DND-41 (cell line): ENCODE data around the gene DCLRE1B.

Source experiments
- ATAC-seq: fragments of 200-7000 bp; cut with Tn5 transposase; 3 replicates; pipeline ENCODE4 v1.9.1; 2021; ENCODE audit warnings: low read depth; ENCODE audit not compliant: insufficient read depth
- DNase-seq: peaks from one replicate; pipeline ENCODE4 v3.0.0-alpha.2; 2020
- H2AFZ ChIP-seq: 2 replicates; pipeline ENCODE4 v1.6.0; 2012; ENCODE audit warnings: low read depth, low read length
- H3K27ac ChIP-seq: 2 replicates; pipeline ENCODE4 v1.5.1; 2012; ENCODE audit warnings: low read length, inconsistent platforms
- H3K27me3 ChIP-seq: fragments of 200-600 bp; sonication (generic); 2 replicates; pipeline ENCODE4 v1.6.0; 2012; ENCODE audit warnings: low read length, mild to moderate bottlenecking, inconsistent platforms; ENCODE audit not compliant: insufficient read depth, poor library complexity
- H3K36me3 ChIP-seq: 2 replicates; pipeline ENCODE4 v1.5.1; 2012; ENCODE audit warnings: low read length, inconsistent platforms; ENCODE audit not compliant: insufficient read depth
- H3K4me1 ChIP-seq: 2 replicates; pipeline ENCODE4 v1.5.1; 2012; ENCODE audit warnings: mild to moderate bottlenecking, low read length; ENCODE audit not compliant: insufficient read depth
- H3K4me2 ChIP-seq: 2 replicates; pipeline ENCODE4 v1.6.0; 2012; ENCODE audit warnings: mild to moderate bottlenecking, moderate library complexity, low read length, inconsistent platforms; ENCODE audit not compliant: insufficient read depth
- H3K4me3 ChIP-seq, 2 experiments: fragments of 200-600 bp in 1 of 2; shearing (Covaris generic) in 1 of 2; 2 replicates each; pipeline ENCODE4 v1.5.1; 2012 to 2016; ENCODE audit warnings: inconsistent platforms in 2 of 2, low read length in 2 of 2, mild to moderate bottlenecking in 2 of 2, low read depth in 1 of 2, moderate library complexity in 1 of 2
- H3K79me2 ChIP-seq: 2 replicates; pipeline ENCODE4 v1.6.0; 2012; ENCODE audit warnings: low read length, inconsistent platforms; ENCODE audit not compliant: insufficient read depth
- H3K9ac ChIP-seq: 2 replicates; pipeline ENCODE4 v1.6.0; 2012; ENCODE audit warnings: low read depth, mild to moderate bottlenecking, inconsistent platforms, low read length, moderate library complexity
- H3K9me3 ChIP-seq: 2 replicates; pipeline ENCODE4 v1.5.1; 2012; ENCODE audit warnings: low read length, moderate library complexity, mild to moderate bottlenecking, inconsistent platforms; ENCODE audit not compliant: insufficient read depth, severe bottlenecking
- H4K20me1 ChIP-seq: 2 replicates; pipeline ENCODE4 v1.6.0; 2012; ENCODE audit warnings: low read length; ENCODE audit not compliant: insufficient read depth
- CTCF ChIP-seq: IDR thresholded peaks from 2 replicates; pipeline ENCODE4 v1.5.1; 2012; ENCODE audit warnings: borderline replicate concordance, low read length, moderate library complexity, mild to moderate bottlenecking; ENCODE audit not compliant: poor library complexity, severe bottlenecking; ENCODE audit errors: extremely low read depth
- EZH2 ChIP-seq: IDR thresholded peaks from 3 replicates; pipeline ENCODE4 v1.6.1; 2012; ENCODE audit warnings: borderline replicate concordance, low read depth, mild to moderate bottlenecking, moderate library complexity, low read length, inconsistent platforms; ENCODE audit not compliant: severe bottlenecking

The DCLRE1B gene

DNA sequence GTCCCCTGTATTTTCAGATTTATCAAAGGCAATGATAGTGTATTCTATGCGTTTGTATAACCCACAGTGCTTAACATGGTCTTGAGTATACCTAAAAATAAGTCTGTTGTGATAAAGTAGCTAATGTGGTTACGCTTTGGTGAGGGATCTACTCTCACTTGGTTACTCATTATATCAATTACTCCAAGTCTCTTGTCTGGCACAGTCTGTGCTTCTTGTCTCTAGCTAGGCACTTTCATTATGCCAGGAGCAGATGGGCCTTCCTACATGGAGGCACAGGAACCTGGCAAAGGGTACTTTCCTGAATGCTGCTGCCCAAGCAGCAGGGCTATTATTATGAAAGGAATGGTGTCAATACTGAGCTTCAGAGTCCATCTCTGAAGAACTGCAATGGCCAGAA, 29.4 kb upstream of the DCLRE1B start:
- H3K27me3 ChIP-seq, result no peaks in the 10 kb centered on the region
- H2AFZ ChIP-seq, result no peak overlapping the region
- H3K4me1 ChIP-seq, result peaks cover 61% of the 10 kb centered on the region
- no peaks in the 10 kb centered on the region for H3K9me3 ChIP-seq
- peaks cover 7% of the 10 kb centered on the region for H3K79me2 ChIP-seq
- H3K4me2 ChIP-seq, result no peak overlapping the region
- no peaks in the 10 kb centered on the region for H4K20me1 ChIP-seq
- H3K36me3 ChIP-seq, result no peaks in the 10 kb centered on the region
- no peak overlapping the region for H3K4me3 ChIP-seq
- no peak for TF ChIP-seq CTCF
- no peak for TF ChIP-seq EZH2
- ATAC-seq, result no peak
- no peak for DNase-seq
- no peak overlapping the region for H3K9ac ChIP-seq
- no peak overlapping the region for H3K27ac ChIP-seq

DNA sequence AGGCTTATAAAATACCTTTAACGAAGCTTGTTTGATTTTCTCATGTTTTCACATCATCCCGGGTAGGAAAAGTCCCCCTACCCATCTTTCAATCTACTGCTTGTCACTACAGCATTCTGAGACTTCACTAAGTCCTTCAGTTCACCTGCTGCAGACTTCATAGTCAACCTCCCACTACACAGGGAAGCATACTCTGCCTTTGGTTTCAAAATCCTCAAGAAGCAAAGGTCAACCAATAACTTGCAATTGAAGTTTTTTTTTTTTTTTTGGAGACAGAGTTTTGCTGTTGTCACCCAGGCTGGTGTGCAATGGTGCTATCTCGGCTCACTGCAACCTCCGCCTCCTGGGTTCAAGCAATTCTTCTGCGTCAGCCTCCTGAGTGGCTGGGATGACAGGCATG, 28.9 kb upstream of the DCLRE1B start:
- no peaks in the 10 kb centered on the region for H3K27me3 ChIP-seq
- H4K20me1 ChIP-seq, result no peaks in the 10 kb centered on the region
- H2AFZ ChIP-seq, result no peak overlapping the region
- DNase-seq (no peak), ATAC-seq (no peak)
- H3K4me2 ChIP-seq, result no peak overlapping the region
- no peaks in the 10 kb centered on the region for H3K9me3 ChIP-seq
- peaks cover 61% of the 10 kb centered on the region for H3K4me1 ChIP-seq
- no peak overlapping the region for H3K27ac ChIP-seq
- H3K36me3 ChIP-seq, result no peaks in the 10 kb centered on the region
- H3K79me2 ChIP-seq, result peaks cover 3% of the 10 kb centered on the region
- TF ChIP-seq CTCF (no peak), EZH2 (no peak)
- no peak overlapping the region for H3K9ac ChIP-seq
- H3K4me3 ChIP-seq, result no peak overlapping the region

DNA sequence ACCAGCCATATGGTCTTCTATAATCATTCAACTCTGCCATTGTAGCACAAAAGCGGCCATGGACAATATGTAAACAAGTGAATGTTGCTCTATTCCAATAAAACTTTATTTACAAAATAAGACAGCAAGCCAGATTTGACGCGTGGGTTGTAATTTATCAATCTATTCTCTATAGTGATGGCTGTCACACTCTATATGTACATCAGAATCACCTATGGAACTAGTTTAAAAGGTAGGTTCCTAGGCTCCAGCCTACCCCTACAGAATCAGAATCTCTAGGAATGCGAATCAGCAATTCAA, 25.4 kb upstream of the DCLRE1B start:
- H3K9ac ChIP-seq, result no peak overlapping the region
- DNase-seq (no peak), ATAC-seq (no peak)
- peak overlapping the region; percentile 34; the same call in 1 of the 2 replicates for H2AFZ ChIP-seq
- TF ChIP-seq CTCF, result no peak
- no peak for TF ChIP-seq EZH2
- peak overlapping the region; percentile 26 for H3K27ac ChIP-seq
- no peaks in the 10 kb centered on the region for H3K36me3 ChIP-seq
- H3K4me1 ChIP-seq, result peaks cover 33% of the 10 kb centered on the region
- H3K9me3 ChIP-seq, result no peaks in the 10 kb centered on the region
- H3K4me2 ChIP-seq, result no peak overlapping the region
- H3K4me3 ChIP-seq, result no peak overlapping the region
- no peaks in the 10 kb centered on the region for H3K79me2 ChIP-seq
- H3K27me3 ChIP-seq, result no peaks in the 10 kb centered on the region
- no peaks in the 10 kb centered on the region for H4K20me1 ChIP-seq

GRCh38 chr1:113881661-113882060, 23.5 kb upstream of the DCLRE1B start:
- Histone ChIP-seq H3K36me3 (no peaks in the 10 kb centered on the region), H3K27ac (peak overlapping the region; percentile 48; the same call in 1 of the 2 replicates), H3K4me3 (no peak overlapping the region), H3K79me2 (no peaks in the 10 kb centered on the region), H3K9me3 (no peaks in the 10 kb centered on the region), H4K20me1 (no peaks in the 10 kb centered on the region), H3K9ac (no peak overlapping the region), H3K4me1 (peaks cover 33% of the 10 kb centered on the region), H3K4me2 (no peak overlapping the region), H3K27me3 (no peaks in the 10 kb centered on the region), H2AFZ (peak overlapping the region; percentile 35; the same call in 1 of the 2 replicates)
- no peak for ATAC-seq
- TF ChIP-seq EZH2, result no peak
- TF ChIP-seq CTCF, result no peak
- DNase-seq, result no peak
